ENCODE results near the gene CSNK1E.
A peak's percentile ranks its signal among the peaks of the same experiment; 100 is the strongest.
"Not testable (repeated sequence)": the region's sequence is repeated elsewhere in the genome, so short reads cannot be mapped to it uniquely, and the experiment has no call there.

The CSNK1E gene

GRCh38 chr22:38317122-38317994, at the start of gene CSNK1E:
TSS of gene CSNK1E (minus strand) at chr22:38317433. CDS start at chr22:38314157, 3,276 bp downstream.
- peak; percentile 90 for DNase-seq (ENCODE audit: low read depth)
- peak within 1 kb of the TSS; percentile 99 for H3K4me3 ChIP-seq (ENCODE audit: low read length)
- peaks cover 44% of the 10 kb centered on the region for H3K4me1 ChIP-seq (ENCODE audit: control insufficient read depth, insufficient read depth, low read length)
- H3K36me3 ChIP-seq (ENCODE audit: control insufficient read depth, insufficient read depth, low read length, severe bottlenecking), result peaks cover 8% of the 10 kb centered on the region
- no peaks in the 10 kb centered on the region for H3K27me3 ChIP-seq (replicated peaks; ENCODE audit: control insufficient read depth, insufficient read depth, low read length)
- peak within 1 kb of the TSS; percentile 97 for H3K9ac ChIP-seq (ENCODE audit: low read length)
- no peaks in the 10 kb centered on the region for H3K9me3 ChIP-seq (ENCODE audit: control insufficient read depth, low read length)

GRCh38 chr22:38365829-38366228, 48.6 kb upstream of the CSNK1E start:
- DNase-seq (ENCODE audit: low read depth); H3K27me3 ChIP-seq (replicated peaks; ENCODE audit: control insufficient read depth, insufficient read depth, low read length); H3K9ac ChIP-seq (ENCODE audit: low read length); H3K4me3 ChIP-seq (ENCODE audit: low read length); H3K9me3 ChIP-seq (ENCODE audit: control insufficient read depth, low read length); H3K36me3 ChIP-seq (ENCODE audit: control insufficient read depth, insufficient read depth, low read length, severe bottlenecking); H3K4me1 ChIP-seq (ENCODE audit: control insufficient read depth, insufficient read depth, low read length): not testable (repeated sequence)

DNA sequence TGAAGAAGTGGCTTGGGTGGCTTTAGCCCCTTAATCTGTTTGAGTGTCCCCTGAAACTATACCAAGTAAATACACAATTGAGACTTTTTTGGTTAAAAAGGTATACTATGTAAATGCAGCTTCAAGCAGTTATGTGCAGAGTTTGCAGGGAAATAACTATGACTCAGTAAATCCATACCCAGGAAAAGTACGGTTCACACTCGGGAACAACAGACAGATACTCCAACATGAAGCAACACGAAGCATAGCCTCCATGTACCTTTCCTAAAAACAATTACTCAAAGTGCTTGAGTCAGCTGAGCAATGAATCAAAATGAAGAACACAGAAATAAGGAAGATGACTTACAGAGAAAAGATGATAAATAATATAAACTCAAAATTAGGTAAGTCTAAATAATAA, 47.9 kb upstream of the CSNK1E start:
- H3K9ac ChIP-seq (ENCODE audit: low read length); H3K4me1 ChIP-seq (ENCODE audit: control insufficient read depth, insufficient read depth, low read length); H3K27me3 ChIP-seq (replicated peaks; ENCODE audit: control insufficient read depth, insufficient read depth, low read length); H3K9me3 ChIP-seq (ENCODE audit: control insufficient read depth, low read length); DNase-seq (ENCODE audit: low read depth); H3K36me3 ChIP-seq (ENCODE audit: control insufficient read depth, insufficient read depth, low read length, severe bottlenecking); H3K4me3 ChIP-seq (ENCODE audit: low read length): not testable (repeated sequence)

DNA sequence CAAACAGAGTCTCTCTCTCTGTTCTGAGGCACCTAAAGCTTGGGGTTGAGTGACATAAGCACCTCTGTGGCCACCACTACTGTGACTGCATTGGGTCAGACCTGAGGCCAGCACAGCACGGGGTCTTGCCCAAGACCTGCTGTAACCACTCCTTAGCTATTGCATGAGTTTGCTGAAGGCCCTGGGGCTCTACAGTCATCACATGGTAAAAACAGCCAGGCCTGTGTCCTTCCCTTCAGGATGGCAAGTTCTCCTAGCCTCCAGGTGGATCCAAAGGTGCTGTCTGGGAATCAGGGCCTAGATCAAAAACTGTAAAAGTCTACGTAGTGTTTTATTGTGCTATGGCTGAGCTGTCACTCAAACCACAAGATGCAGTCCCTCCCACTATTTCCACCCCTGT, 43.3 kb upstream of the CSNK1E start:
- DNase-seq (ENCODE audit: low read depth); H3K9me3 ChIP-seq (ENCODE audit: control insufficient read depth, low read length); H3K4me1 ChIP-seq (ENCODE audit: control insufficient read depth, insufficient read depth, low read length); H3K4me3 ChIP-seq (ENCODE audit: low read length); H3K36me3 ChIP-seq (ENCODE audit: control insufficient read depth, insufficient read depth, low read length, severe bottlenecking); H3K27me3 ChIP-seq (replicated peaks; ENCODE audit: control insufficient read depth, insufficient read depth, low read length); H3K9ac ChIP-seq (ENCODE audit: low read length): not testable (repeated sequence)

GRCh38 chr22:38359817-38360216, 42.6 kb upstream of the CSNK1E start:
- H3K9ac ChIP-seq (ENCODE audit: low read length); H3K36me3 ChIP-seq (ENCODE audit: control insufficient read depth, insufficient read depth, low read length, severe bottlenecking); H3K9me3 ChIP-seq (ENCODE audit: control insufficient read depth, low read length); H3K4me3 ChIP-seq (ENCODE audit: low read length); DNase-seq (ENCODE audit: low read depth); H3K27me3 ChIP-seq (replicated peaks; ENCODE audit: control insufficient read depth, insufficient read depth, low read length); H3K4me1 ChIP-seq (ENCODE audit: control insufficient read depth, insufficient read depth, low read length): not testable (repeated sequence)

DNA sequence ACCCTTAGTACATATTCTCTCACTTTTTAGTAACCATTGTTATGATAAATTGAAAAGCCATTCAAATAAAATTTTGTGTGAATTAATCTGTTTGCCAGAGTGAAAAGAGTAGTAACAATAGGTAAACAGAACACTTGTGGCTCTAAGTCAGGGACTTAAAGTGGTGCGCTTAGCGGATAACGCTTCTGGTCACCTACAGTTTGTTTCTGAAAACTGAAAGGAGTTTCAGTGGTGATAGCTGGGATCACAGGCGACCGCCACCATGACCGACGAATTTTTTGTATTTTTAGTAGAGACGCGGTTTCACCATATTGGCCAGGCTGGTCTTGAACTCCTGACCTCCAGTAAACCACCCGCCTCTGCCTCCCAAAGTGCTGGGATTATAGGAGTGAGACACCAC, 40.7 kb upstream of the CSNK1E start:
- not testable (repeated sequence) for H3K27me3 ChIP-seq (replicated peaks; ENCODE audit: control insufficient read depth, insufficient read depth, low read length); H3K9me3 ChIP-seq (ENCODE audit: control insufficient read depth, low read length); DNase-seq (ENCODE audit: low read depth); H3K36me3 ChIP-seq (ENCODE audit: control insufficient read depth, insufficient read depth, low read length, severe bottlenecking); H3K9ac ChIP-seq (ENCODE audit: low read length); H3K4me1 ChIP-seq (ENCODE audit: control insufficient read depth, insufficient read depth, low read length); H3K4me3 ChIP-seq (ENCODE audit: low read length)

DNA sequence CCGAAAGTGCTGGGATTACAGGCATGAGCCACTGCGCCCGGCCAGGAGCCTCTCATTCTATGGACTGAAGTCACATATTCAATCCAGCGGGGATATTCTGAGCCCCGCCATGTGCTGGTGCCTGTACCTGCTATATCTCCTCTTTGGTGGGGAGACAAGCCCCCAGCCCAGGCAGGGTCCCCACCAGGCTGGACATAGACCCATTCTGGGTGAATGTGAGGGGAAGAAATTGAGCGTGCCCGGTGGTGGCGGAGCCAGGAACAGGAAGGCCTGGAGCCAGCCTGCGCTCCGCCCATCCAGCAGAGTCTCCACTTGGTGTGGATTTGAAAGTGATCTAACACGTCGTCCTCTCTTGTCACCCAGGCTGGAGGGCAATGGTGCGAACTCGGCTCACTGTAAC, 38.0 kb upstream of the CSNK1E start:
- Histone ChIP-seq H3K36me3 (ENCODE audit: control insufficient read depth, insufficient read depth, low read length, severe bottlenecking) (no peaks in the 10 kb centered on the region), H3K9ac (ENCODE audit: low read length) (no peak overlapping the region), H3K9me3 (ENCODE audit: control insufficient read depth, low read length) (no peaks in the 10 kb centered on the region), H3K4me3 (ENCODE audit: low read length) (no peak overlapping the region), H3K4me1 (ENCODE audit: control insufficient read depth, insufficient read depth, low read length) (no peaks in the 10 kb centered on the region), H3K27me3 (replicated peaks; ENCODE audit: control insufficient read depth, insufficient read depth, low read length) (no peaks in the 10 kb centered on the region)
- DNase-seq (ENCODE audit: low read depth), result no peak

- H3K4me3 ChIP-seq (ENCODE audit: low read length), result no peak overlapping the region
- no peaks in the 10 kb centered on the region for H3K4me1 ChIP-seq (ENCODE audit: control insufficient read depth, insufficient read depth, low read length)
- no peaks in the 10 kb centered on the region for H3K9me3 ChIP-seq (ENCODE audit: control insufficient read depth, low read length)
- H3K27me3 ChIP-seq (replicated peaks; ENCODE audit: control insufficient read depth, insufficient read depth, low read length), result no peaks in the 10 kb centered on the region
- no peak overlapping the region for H3K9ac ChIP-seq (ENCODE audit: low read length)
- DNase-seq (ENCODE audit: low read depth), result no peak
- H3K36me3 ChIP-seq (ENCODE audit: control insufficient read depth, insufficient read depth, low read length, severe bottlenecking), result no peaks in the 10 kb centered on the region
These were observed 36.5 kb upstream of the CSNK1E start for GRCh38 chr22:38353701-38354100.

GRCh38 chr22:38353142-38353629, 36.0 kb upstream of the CSNK1E start:
- Histone ChIP-seq H3K4me1 (ENCODE audit: control insufficient read depth, insufficient read depth, low read length) (no peaks in the 10 kb centered on the region), H3K9me3 (ENCODE audit: control insufficient read depth, low read length) (no peaks in the 10 kb centered on the region), H3K36me3 (ENCODE audit: control insufficient read depth, insufficient read depth, low read length, severe bottlenecking) (no peaks in the 10 kb centered on the region), H3K9ac (ENCODE audit: low read length) (no peak overlapping the region), H3K27me3 (replicated peaks; ENCODE audit: control insufficient read depth, insufficient read depth, low read length) (no peaks in the 10 kb centered on the region), H3K4me3 (ENCODE audit: low read length) (no peak overlapping the region)
- DNase-seq (ENCODE audit: low read depth), result peak; percentile 82

DNA sequence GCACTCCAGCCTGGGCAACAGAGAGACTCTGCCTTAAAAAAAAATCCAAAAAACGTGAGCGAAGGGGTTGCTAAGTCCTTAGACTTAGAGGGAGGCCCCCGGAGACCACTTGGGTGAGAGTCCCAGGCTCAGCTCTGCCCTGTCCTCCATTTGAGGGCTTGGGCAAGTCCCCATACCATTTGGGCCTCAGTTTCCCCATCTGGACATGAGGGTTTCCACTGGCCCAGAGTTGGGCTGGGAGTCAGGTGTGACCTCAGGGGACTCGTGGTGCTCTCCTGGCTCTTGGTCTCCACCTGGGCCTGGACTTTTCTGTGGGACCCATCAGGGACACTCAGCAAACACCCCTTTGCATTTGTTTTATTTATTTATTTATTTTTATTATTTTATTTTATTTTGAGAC, 35.2 kb upstream of the CSNK1E start:
- Histone ChIP-seq H3K4me3 (ENCODE audit: low read length) (no peak overlapping the region), H3K9me3 (ENCODE audit: control insufficient read depth, low read length) (no peaks in the 10 kb centered on the region), H3K4me1 (ENCODE audit: control insufficient read depth, insufficient read depth, low read length) (no peaks in the 10 kb centered on the region), H3K9ac (ENCODE audit: low read length) (no peak overlapping the region), H3K36me3 (ENCODE audit: control insufficient read depth, insufficient read depth, low read length, severe bottlenecking) (no peaks in the 10 kb centered on the region), H3K27me3 (replicated peaks; ENCODE audit: control insufficient read depth, insufficient read depth, low read length) (no peaks in the 10 kb centered on the region)
- no peak for DNase-seq (ENCODE audit: low read depth)

- no peaks in the 10 kb centered on the region for H3K27me3 ChIP-seq (replicated peaks; ENCODE audit: control insufficient read depth, insufficient read depth, low read length)
- no peak overlapping the region for H3K9ac ChIP-seq (ENCODE audit: low read length)
- H3K4me1 ChIP-seq (ENCODE audit: control insufficient read depth, insufficient read depth, low read length), result no peaks in the 10 kb centered on the region
- no peak for DNase-seq (ENCODE audit: low read depth)
- H3K9me3 ChIP-seq (ENCODE audit: control insufficient read depth, low read length), result no peaks in the 10 kb centered on the region
- no peak overlapping the region for H3K4me3 ChIP-seq (ENCODE audit: low read length)
- no peaks in the 10 kb centered on the region for H3K36me3 ChIP-seq (ENCODE audit: control insufficient read depth, insufficient read depth, low read length, severe bottlenecking)
These were observed 33.5 kb upstream of the CSNK1E start for GRCh38 chr22:38350444-38351359.
